Gastrocnemius medialis (tissue), 4 donors: ENCODE data around the gene MLXIP. TPM values are rescaled to one million over a fixed set of nuclear protein-coding genes. Genes with fewer than 3 reads are reported as not detected.
A peak's percentile ranks its signal among the peaks of the same experiment; 100 is the strongest.

ENCODE experiments used
- ATAC-seq, 2 donors: fragments of 150-250 bp; one replicate each; pipeline ENCODE4 v1.9.1; 2016
- DNase-seq, 2 donors: peaks; one replicate each; pipeline ENCODE4 v3.0.0-alpha.2; 2019
- H3K27ac ChIP-seq, 4 donors: fragments of 200-600 bp; sonication (generic); 1 replicate in 1 of 4; 2 replicates in 3 of 4; pipeline ENCODE4 v1.5.1; 2016 to 2018; ENCODE audit warnings: mild to moderate bottlenecking in 2 of 4, moderate library complexity in 1 of 4
- H3K27me3 ChIP-seq, 3 donors: fragments of 200-600 bp; sonication (generic) in 2 of 3; 1 replicate in 1 of 3; 2 replicates in 2 of 3; pipeline versions ENCODE4 v1.5.1 to v1.6.0; 2016 to 2019; ENCODE audit warnings: mild to moderate bottlenecking in 1 of 3, moderate library complexity in 1 of 3
- H3K36me3 ChIP-seq, 2 donors: fragments of 200-600 bp; sonication (generic) in 1 of 2; one replicate each; pipeline ENCODE4 v1.5.1; 2017 to 2018
- H3K4me1 ChIP-seq, 2 donors: fragments of 200-600 bp; sonication (generic) in 1 of 2; one replicate each; pipeline ENCODE4 v1.5.1; 2016 to 2017; ENCODE audit warnings: mild to moderate bottlenecking in 2 of 2
- H3K4me3 ChIP-seq, 4 donors: fragments of 200-600 bp; sonication (generic) in 3 of 4; 1 replicate in 1 of 4; 2 replicates in 3 of 4; pipeline ENCODE4 v1.5.1; 2016 to 2019; ENCODE audit warnings: mild to moderate bottlenecking in 2 of 4
- H3K9me3 ChIP-seq, 3 donors: fragments of 200-600 bp; sonication (generic) in 2 of 3; 1 replicate in 1 of 3; 2 replicates in 2 of 3; pipeline ENCODE4 v1.5.1; 2016 to 2019
- CTCF ChIP-seq, 5 experiments: fragments of 450-650 bp in 3 of 5; fragments of 200-600 bp in 2 of 5; sonication (generic) in 2 of 5; IDR thresholded peaks in 4 of 5; conservative IDR thresholded peaks in 1 of 5; 1 replicate in 4 of 5; 2 replicates in 1 of 5; pipeline ENCODE4 v1.5.1; 2016 to 2019; ENCODE audit warnings: antibody characterized with exemption in 5 of 5, mild to moderate bottlenecking in 3 of 5, moderate library complexity in 3 of 5
- POLR2A ChIP-seq, 2 donors: fragments of 450-650 bp; IDR thresholded peaks; one replicate each; pipeline ENCODE4 v1.6.1; 2017; ENCODE audit warnings: antibody characterized with exemption in 2 of 2, mild to moderate bottlenecking in 2 of 2, moderate library complexity in 2 of 2
- in situ Hi-C, 4 donors: fragments of 200-750 bp; cut with MboI; loops; one replicate each; pipeline versions ENCODE4 v1.15.0 to v1.8.0; 2017; ENCODE audit warnings: low sequenced_read_pairs in 4 of 4
- intact Hi-C: fragments of 100-400 bp; cut with DNase I; formaldehyde crosslinking; loops from one replicate; pipeline ENCODE4 v1.15.1; 2023; ENCODE audit warnings: low total_unique reads
- total RNA-seq, 4 donors: library from RNA; depleted of rRNA; stranded (reverse); fragments of >200 nt; gene quantifications; one replicate each; pipeline versions ENCODE4 v1.1.0 to v1.2.3, GENCODE V29; 2016

MLXIP gene
- total RNA-seq, 4 donors from 2014 or later: 36.6 to 89.4 (median 79.7) TPM

GRCh38 chr12:122190842-122191668 lies 112.5 kb downstream of the MLXIP start:
- no peak overlapping the region for H3K27ac ChIP-seq
- DNase-seq (peak; percentile 27 to 63), ATAC-seq (peak; percentile 75 to 93)
- intact Hi-C loops (loop anchor here (1.0 to 10.0 kb wide), 3 partner anchors 60 to 276 kb away; partner anchors contain the start of gene CFAP251), in situ Hi-C loops (loop anchor here in 1 of 4 donors (10.0 kb wide), 2 partner anchors 56 to 146 kb away; no protein-coding TSS in a partner anchor)
- H3K27me3 ChIP-seq: no peaks in the 10 kb centered on the region
- no peaks in the 10 kb centered on the region for H3K4me1 ChIP-seq
- no peaks in the 10 kb centered on the region for H3K9me3 ChIP-seq
- H3K36me3 ChIP-seq: no peaks in the 10 kb centered on the region
- no peak for TF ChIP-seq POLR2A (IDR thresholded peaks at IDR 0.05)
- peak; percentile 55 to 82 (median 77) for TF ChIP-seq CTCF (IDR thresholded peaks at IDR 0.05 in 4 of 5, conservative IDR thresholded peaks at IDR 0.05 in 1 of 5)
- H3K4me3 ChIP-seq: no peak overlapping the region

GRCh38 chr12:122192441-122192840 lies 113.9 kb downstream of the MLXIP start:
- Histone ChIP-seq H3K9me3 (no peaks in the 10 kb centered on the region), H3K4me3 (no peak overlapping the region), H3K36me3 (no peaks in the 10 kb centered on the region), H3K27me3 (no peaks in the 10 kb centered on the region), H3K27ac (no peak overlapping the region), H3K4me1 (no peaks in the 10 kb centered on the region)
- no peak for DNase-seq
- no peak for TF ChIP-seq POLR2A (IDR thresholded peaks at IDR 0.05)
- no peak for TF ChIP-seq CTCF (IDR thresholded peaks at IDR 0.05 in 4 of 5, conservative IDR thresholded peaks at IDR 0.05 in 1 of 5)
- in situ Hi-C loops: loop anchor here in 1 of 4 donors (10.0 kb wide), 2 partner anchors 58 to 148 kb away; no protein-coding TSS in a partner anchor
- no peak for ATAC-seq
- intact Hi-C loops: loop anchor here (10.0 kb wide), 1 partner anchor 278 kb away; the partner anchor contains the start of gene CFAP251

- intact Hi-C loops: loop anchor here (10.0 kb wide), 1 partner anchor 280 kb away; the partner anchor contains the start of gene CFAP251
- in situ Hi-C loops: loop anchor here in 1 of 4 donors (10.0 kb wide), 2 partner anchors 60 to 150 kb away; no protein-coding TSS in a partner anchor
- TF ChIP-seq POLR2A (IDR thresholded peaks at IDR 0.05) (no peak), CTCF (IDR thresholded peaks at IDR 0.05 in 4 of 5, conservative IDR thresholded peaks at IDR 0.05 in 1 of 5) (no peak)
These were observed 116.2 kb downstream of the MLXIP start for GRCh38 chr12:122194804-122195203.

GRCh38 chr12:122195405-122195804 lies 116.8 kb downstream of the MLXIP start:
- no peaks in the 10 kb centered on the region for H3K4me1 ChIP-seq

More at GRCh38 chr12:122194804-122195203, 116.2 kb downstream of the MLXIP start:
- Histone ChIP-seq H3K4me3 (no peak overlapping the region), H3K36me3 (no peaks in the 10 kb centered on the region), H3K27ac (no peak overlapping the region), H3K4me1 (no peaks in the 10 kb centered on the region), H3K9me3 (no peaks in the 10 kb centered on the region), H3K27me3 (peaks cover 2 to 5% (median 4%) of the 10 kb centered on the region in 3 donors)
- DNase-seq: no peak
- no peak for ATAC-seq

More at GRCh38 chr12:122195405-122195804, 116.8 kb downstream of the MLXIP start:
- no peak for ATAC-seq
- DNase-seq: no peak
- in situ Hi-C loops: loop anchor here in 1 of 4 donors (10.0 kb wide), 2 partner anchors 61 to 151 kb away; no protein-coding TSS in a partner anchor
- Histone ChIP-seq H3K27ac (no peak overlapping the region), H3K9me3 (no peaks in the 10 kb centered on the region), H3K36me3 (no peaks in the 10 kb centered on the region), H3K27me3 (peaks cover 4 to 8% (median 8%) of the 10 kb centered on the region in 3 donors), H3K4me3 (no peak overlapping the region)
- intact Hi-C loops: loop anchor here (10.0 kb wide), 1 partner anchor 281 kb away; the partner anchor contains the start of gene CFAP251
- no peak for TF ChIP-seq POLR2A (IDR thresholded peaks at IDR 0.05)
- TF ChIP-seq CTCF (IDR thresholded peaks at IDR 0.05 in 4 of 5, conservative IDR thresholded peaks at IDR 0.05 in 1 of 5): no peak

Other genes starting within 250 kb of the MLXIP start
- gene HPD, start 219.9 kb upstream of the MLXIP start, total RNA-seq: 1 to 10 TPM in 3 of 4 donors, not detected in 1; 2.0 to 5.0 (median 2.0) TPM
- 10 to 100 TPM; 16.5 to 84.9 (median 47.0) TPM for gene PSMD9, start 190.0 kb upstream of the MLXIP start, total RNA-seq
- 1 to 10 TPM in 1 of 4 donors, under 1 TPM in 3; 0.49 to 4.9 (median 0.61) TPM for gene CFAP251, start 160.2 kb upstream of the MLXIP start, total RNA-seq
- 10 to 100 TPM in 3 of 4 donors, 1 to 10 TPM in 1; 9.8 to 23.5 (median 13.7) TPM for gene BCL7A, start 56.9 kb upstream of the MLXIP start, total RNA-seq
- not detected for gene IL31, start 95.5 kb downstream of the MLXIP start, total RNA-seq
- gene LRRC43, start 104.4 kb downstream of the MLXIP start, total RNA-seq: not detected
- gene B3GNT4, start 125.0 kb downstream of the MLXIP start, total RNA-seq: not detected
- 10 to 100 TPM; 32.8 to 63.8 (median 44.5) TPM for gene DIABLO, start 147.3 kb downstream of the MLXIP start, total RNA-seq
- gene VPS33A, start 187.7 kb downstream of the MLXIP start, total RNA-seq: 10 to 100 TPM; 16.1 to 27.1 (median 20.5) TPM